Measurements from ENCODE around the gene RNF44. TPM values are rescaled to one million over a fixed set of nuclear protein-coding genes. Genes with fewer than 3 reads are reported as not detected.

The RNF44 gene
- total RNA-seq, 2 donors from 2014 or later, result 85.3 to 88.1 TPM

GRCh38 chr5:176534640-176535039 is 2.6 kb downstream of the RNF44 start:
- ATAC-seq (replicated peaks), result no peak
- H3K4me3 Mint-ChIP-seq, result peak overlapping the region; percentile 96
- H3K36me3 Mint-ChIP-seq (ENCODE audit: low read depth), result peaks cover 64% of the 10 kb centered on the region
- H3K27me3 Mint-ChIP-seq, result no peaks in the 10 kb centered on the region
- H3K27ac Mint-ChIP-seq, result peak overlapping the region; percentile 91
- H3K9me3 Mint-ChIP-seq, result no peaks in the 10 kb centered on the region
- H3K4me1 Mint-ChIP-seq, result peaks cover 22% of the 10 kb centered on the region

- peaks cover 70% of the 10 kb centered on the region for H3K36me3 Mint-ChIP-seq (ENCODE audit: low read depth)
- H3K4me3 Mint-ChIP-seq, result peak overlapping the region; percentile 96
- H3K27me3 Mint-ChIP-seq, result no peaks in the 10 kb centered on the region
- H3K9me3 Mint-ChIP-seq, result no peaks in the 10 kb centered on the region
- no peak for ATAC-seq (replicated peaks)
- H3K27ac Mint-ChIP-seq, result peak overlapping the region; percentile 91
- H3K4me1 Mint-ChIP-seq, result peaks cover 20% of the 10 kb centered on the region
These were observed 3.1 kb downstream of the RNF44 start for GRCh38 chr5:176533894-176534611.

- Mint-ChIP-seq H3K27ac (peak overlapping the region; percentile 91), H3K36me3 (ENCODE audit: low read depth) (peaks cover 75% of the 10 kb centered on the region), H3K4me1 (peaks cover 20% of the 10 kb centered on the region)
These were observed 3.8 kb downstream of the RNF44 start for GRCh38 chr5:176533390-176533789.

GRCh38 chr5:176532795-176533194 is 4.4 kb downstream of the RNF44 start:
- Mint-ChIP-seq H3K4me3 (peak overlapping the region; percentile 96), H3K36me3 (ENCODE audit: low read depth) (peaks cover 79% of the 10 kb centered on the region), H3K27ac (peak overlapping the region; percentile 91), H3K9me3 (no peaks in the 10 kb centered on the region), H3K27me3 (no peaks in the 10 kb centered on the region), H3K4me1 (peaks cover 20% of the 10 kb centered on the region)
- no peak for ATAC-seq (replicated peaks)

More at GRCh38 chr5:176533390-176533789, 3.8 kb downstream of the RNF44 start:
- Mint-ChIP-seq H3K4me3 (peak overlapping the region; percentile 96), H3K27me3 (no peaks in the 10 kb centered on the region), H3K9me3 (no peaks in the 10 kb centered on the region)
- no peak for ATAC-seq (replicated peaks)

- H3K4me1 Mint-ChIP-seq, result peaks cover 20% of the 10 kb centered on the region
- ATAC-seq (replicated peaks), result no peak
- H3K4me3 Mint-ChIP-seq, result peak overlapping the region; percentile 78
- no peaks in the 10 kb centered on the region for H3K27me3 Mint-ChIP-seq
- H3K27ac Mint-ChIP-seq, result peak overlapping the region; percentile 79
- peaks cover 75% of the 10 kb centered on the region for H3K36me3 Mint-ChIP-seq (ENCODE audit: low read depth)
- no peaks in the 10 kb centered on the region for H3K9me3 Mint-ChIP-seq
These were observed 5.2 kb downstream of the RNF44 start for GRCh38 chr5:176531902-176532493.

GRCh38 chr5:176530983-176531901 is 6.0 kb downstream of the RNF44 start:
- peaks cover 20% of the 10 kb centered on the region for H3K4me1 Mint-ChIP-seq
- no peaks in the 10 kb centered on the region for H3K9me3 Mint-ChIP-seq
- peak; percentile 28 for ATAC-seq (replicated peaks)
- peaks cover 73% of the 10 kb centered on the region for H3K36me3 Mint-ChIP-seq (ENCODE audit: low read depth)
- peak overlapping the region; percentile 78 for H3K4me3 Mint-ChIP-seq
- H3K27me3 Mint-ChIP-seq, result no peaks in the 10 kb centered on the region
- peak overlapping the region; percentile 79 for H3K27ac Mint-ChIP-seq

- peaks cover 20% of the 10 kb centered on the region for H3K4me1 Mint-ChIP-seq
- peaks cover 67% of the 10 kb centered on the region for H3K36me3 Mint-ChIP-seq (ENCODE audit: low read depth)
- ATAC-seq (replicated peaks), result no peak
- H3K4me3 Mint-ChIP-seq, result peak overlapping the region; percentile 78
- no peaks in the 10 kb centered on the region for H3K9me3 Mint-ChIP-seq
- H3K27me3 Mint-ChIP-seq, result no peaks in the 10 kb centered on the region
- H3K27ac Mint-ChIP-seq, result no peak overlapping the region
These were observed 6.7 kb downstream of the RNF44 start for GRCh38 chr5:176530393-176530982.

GRCh38 chr5:176529741-176530141 is 7.5 kb downstream of the RNF44 start:
- H3K27me3 Mint-ChIP-seq, result no peaks in the 10 kb centered on the region
- H3K9me3 Mint-ChIP-seq, result no peaks in the 10 kb centered on the region
- peak overlapping the region; percentile 81 for H3K27ac Mint-ChIP-seq
- peak overlapping the region; percentile 61 for H3K4me3 Mint-ChIP-seq
- H3K4me1 Mint-ChIP-seq, result peaks cover 15% of the 10 kb centered on the region
- peaks cover 63% of the 10 kb centered on the region for H3K36me3 Mint-ChIP-seq (ENCODE audit: low read depth)
- ATAC-seq (replicated peaks), result no peak

GRCh38 chr5:176529116-176529740 is 8.0 kb downstream of the RNF44 start:
- Mint-ChIP-seq H3K9me3 (no peaks in the 10 kb centered on the region), H3K36me3 (ENCODE audit: low read depth) (peaks cover 58% of the 10 kb centered on the region), H3K27me3 (no peaks in the 10 kb centered on the region), H3K4me3 (peak overlapping the region; percentile 61), H3K4me1 (peaks cover 12% of the 10 kb centered on the region), H3K27ac (peak overlapping the region; percentile 81)
- ATAC-seq (replicated peaks), result no peak

- H3K4me1 Mint-ChIP-seq, result peaks cover 11% of the 10 kb centered on the region
- no peaks in the 10 kb centered on the region for H3K9me3 Mint-ChIP-seq
- H3K27me3 Mint-ChIP-seq, result no peaks in the 10 kb centered on the region
- no peak overlapping the region for H3K27ac Mint-ChIP-seq
- peaks cover 53% of the 10 kb centered on the region for H3K36me3 Mint-ChIP-seq (ENCODE audit: low read depth)
- no peak overlapping the region for H3K4me3 Mint-ChIP-seq
- ATAC-seq (replicated peaks), result no peak
These were observed 8.5 kb downstream of the RNF44 start for GRCh38 chr5:176528761-176529115.

GRCh38 chr5:176528301-176528700 is 8.9 kb downstream of the RNF44 start:
- Mint-ChIP-seq H3K9me3 (no peaks in the 10 kb centered on the region), H3K27me3 (no peaks in the 10 kb centered on the region), H3K4me1 (peaks cover 8% of the 10 kb centered on the region), H3K36me3 (ENCODE audit: low read depth) (peaks cover 49% of the 10 kb centered on the region), H3K4me3 (no peak overlapping the region), H3K27ac (no peak overlapping the region)
- ATAC-seq (replicated peaks), result no peak

- H3K4me1 Mint-ChIP-seq, result peaks cover 5% of the 10 kb centered on the region
- no peaks in the 10 kb centered on the region for H3K9me3 Mint-ChIP-seq
- H3K36me3 Mint-ChIP-seq (ENCODE audit: low read depth), result peaks cover 41% of the 10 kb centered on the region
- no peak overlapping the region for H3K27ac Mint-ChIP-seq
- H3K4me3 Mint-ChIP-seq, result no peak overlapping the region
- no peak for ATAC-seq (replicated peaks)
- H3K27me3 Mint-ChIP-seq, result no peaks in the 10 kb centered on the region
These were observed 9.7 kb downstream of the RNF44 start for GRCh38 chr5:176527246-176528222.

- H3K4me3 Mint-ChIP-seq, result no peak overlapping the region
- no peak overlapping the region for H3K27ac Mint-ChIP-seq
- peaks cover 36% of the 10 kb centered on the region for H3K36me3 Mint-ChIP-seq (ENCODE audit: low read depth)
- H3K9me3 Mint-ChIP-seq, result no peaks in the 10 kb centered on the region
- H3K4me1 Mint-ChIP-seq, result peaks cover 5% of the 10 kb centered on the region
- ATAC-seq (replicated peaks), result no peak
- no peaks in the 10 kb centered on the region for H3K27me3 Mint-ChIP-seq
These were observed 10.7 kb downstream of the RNF44 start for GRCh38 chr5:176526462-176526861.
